Astrocyte (in vitro differentiated cells and primary cell): ENCODE data around the gene RNF227.

Experiments used
- EZH2 ChIP-seq: IDR thresholded peaks from 2 replicates; pipeline ENCODE4 v1.6.1; 2012; ENCODE audit warnings: mild to moderate bottlenecking, low read length, inconsistent platforms; ENCODE audit not compliant: insufficient read depth
- TF ChIP-seq, protein P1 (sequence below): IDR thresholded peaks from 2 replicates; pipeline ENCODE4 v1.5.1; 2011; ENCODE audit warnings: low read depth, mild to moderate bottlenecking, inconsistent platforms, low read length, moderate library complexity; ENCODE audit not compliant: insufficient read depth

- TF ChIP-seq, protein P1, sequence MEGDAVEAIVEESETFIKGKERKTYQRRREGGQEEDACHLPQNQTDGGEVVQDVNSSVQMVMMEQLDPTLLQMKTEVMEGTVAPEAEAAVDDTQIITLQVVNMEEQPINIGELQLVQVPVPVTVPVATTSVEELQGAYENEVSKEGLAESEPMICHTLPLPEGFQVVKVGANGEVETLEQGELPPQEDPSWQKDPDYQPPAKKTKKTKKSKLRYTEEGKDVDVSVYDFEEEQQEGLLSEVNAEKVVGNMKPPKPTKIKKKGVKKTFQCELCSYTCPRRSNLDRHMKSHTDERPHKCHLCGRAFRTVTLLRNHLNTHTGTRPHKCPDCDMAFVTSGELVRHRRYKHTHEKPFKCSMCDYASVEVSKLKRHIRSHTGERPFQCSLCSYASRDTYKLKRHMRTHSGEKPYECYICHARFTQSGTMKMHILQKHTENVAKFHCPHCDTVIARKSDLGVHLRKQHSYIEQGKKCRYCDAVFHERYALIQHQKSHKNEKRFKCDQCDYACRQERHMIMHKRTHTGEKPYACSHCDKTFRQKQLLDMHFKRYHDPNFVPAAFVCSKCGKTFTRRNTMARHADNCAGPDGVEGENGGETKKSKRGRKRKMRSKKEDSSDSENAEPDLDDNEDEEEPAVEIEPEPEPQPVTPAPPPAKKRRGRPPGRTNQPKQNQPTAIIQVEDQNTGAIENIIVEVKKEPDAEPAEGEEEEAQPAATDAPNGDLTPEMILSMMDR = no peak
- no peak for TF ChIP-seq EZH2
Observed at GRCh38 chr17:7946441-7946840, 30.4 kb upstream of the RNF227 start.
